CD4-positive, alpha-beta T cell (primary cell): ENCODE results near the gene TMEM51. TPM values are rescaled to one million over a fixed set of nuclear protein-coding genes. Genes with fewer than 3 reads are reported as not detected.

Experiments used
- ATAC-seq: fragments of 200-7000 bp; cut with Tn5 transposase; one replicate; pipeline ENCODE4 v1.10.0; 2022; ENCODE audit warnings: mild to moderate bottlenecking; ENCODE audit not compliant: poor library complexity
- CTCF ChIA-PET: fragments of 350-600 bp; sonication (Branson Sonifier 250); formaldehyde crosslinking; loops from one replicate; lab custom pipeline; 2021; ENCODE audit warnings: antibody characterized with exemption, inconsistent platforms; lab: Charles Lee
- POLR2A ChIA-PET: fragments of 350-600 bp; sonication (Branson Sonifier 250); formaldehyde crosslinking; loops from one replicate; lab custom pipeline; 2021; ENCODE audit warnings: antibody characterized with exemption, inconsistent platforms; lab: Charles Lee
- DNase-seq, 14 experiments: peaks; one replicate each; pipeline ENCODE4 v3.0.0-alpha.2; 2013 to 2020; ENCODE audit warnings: mixed read lengths in 2 of 14
- H3K27ac ChIP-seq, 2 donors: one replicate each; pipeline versions ENCODE4 v1.5.1 to v1.7.0; 2013; ENCODE audit warnings: low read length in 2 of 2, low read depth in 1 of 2, mild to moderate bottlenecking in 1 of 2
- H3K27me3 ChIP-seq, 2 experiments: 1 replicate in 1 of 2; 2 replicates in 1 of 2; pipeline versions ENCODE4 v1.6.1 to v1.7.0; 2013; ENCODE audit warnings: low read length in 2 of 2, control low read depth in 1 of 2, mild to moderate bottlenecking in 1 of 2, moderate library complexity in 1 of 2; ENCODE audit not compliant: insufficient read depth in 2 of 2, control insufficient read depth in 1 of 2
- H3K36me3 ChIP-seq: one replicate; pipeline ENCODE4 v1.6.1; 2013; ENCODE audit warnings: low read length, control low read depth; ENCODE audit not compliant: insufficient read depth
- H3K4me1 ChIP-seq: one replicate; pipeline ENCODE4 v1.6.1; 2013; ENCODE audit warnings: low read length, control low read depth; ENCODE audit not compliant: insufficient read depth
- H3K4me3 ChIP-seq: one replicate; pipeline ENCODE4 v1.5.1; 2013; ENCODE audit warnings: mild to moderate bottlenecking, low read length, moderate library complexity
- H3K9me3 ChIP-seq, 2 experiments: 1 replicate in 1 of 2; 2 replicates in 1 of 2; pipeline versions ENCODE4 v1.6.1 to v1.7.0; 2013; ENCODE audit warnings: low read length in 2 of 2, mild to moderate bottlenecking in 2 of 2, control low read depth in 1 of 2, moderate library complexity in 1 of 2; ENCODE audit not compliant: control insufficient read depth in 1 of 2, insufficient read depth in 1 of 2
- H3K27ac Mint-ChIP-seq: one replicate; pipeline ENCODE4 v1.8.0; 2020; ENCODE audit warnings: mixed read lengths
- H3K27me3 Mint-ChIP-seq: one replicate; pipeline ENCODE4 v1.8.0; 2021; ENCODE audit warnings: mixed read lengths
- H3K36me3 Mint-ChIP-seq: one replicate; pipeline ENCODE4 v1.8.0; 2021; ENCODE audit warnings: low read depth, mixed read lengths
- H3K4me1 Mint-ChIP-seq: one replicate; pipeline ENCODE4 v1.8.0; 2021; ENCODE audit warnings: low read depth, mixed read lengths
- H3K4me3 Mint-ChIP-seq: one replicate; pipeline ENCODE4 v1.8.0; 2020; ENCODE audit warnings: mild to moderate bottlenecking, mixed read lengths
- H3K9me3 Mint-ChIP-seq: one replicate; pipeline ENCODE4 v1.8.0; 2020; ENCODE audit warnings: mixed read lengths
- intact Hi-C, 2 experiments: fragments of 100-400 bp; cut with DNase I in 1 of 2; cut with micrococcal nuclease in 1 of 2; formaldehyde crosslinking; loops; one replicate each; pipeline versions ENCODE4 v1.15.1 to v1.9.0; 2023 to 2025; cut with DNase I, micrococcal nuclease
- total RNA-seq, 174 experiments: library from RNA in 2 of 174; stranded (reverse) in 2 of 174; gene quantifications; one replicate each; pipeline ENCODE4 v1.2.3 and lab custom pipeline; 2021 to 2026
- TF ChIP-seq, protein P1 (sequence below): fragments of 200-600 bp; IDR thresholded peaks from one replicate; pipeline ENCODE4 v1.8.0; 2022; ENCODE audit warnings: antibody characterized with exemption, mild to moderate bottlenecking

TMEM51 gene
- total RNA-seq, 2 experiments from 2014 or later: not detected

DNA sequence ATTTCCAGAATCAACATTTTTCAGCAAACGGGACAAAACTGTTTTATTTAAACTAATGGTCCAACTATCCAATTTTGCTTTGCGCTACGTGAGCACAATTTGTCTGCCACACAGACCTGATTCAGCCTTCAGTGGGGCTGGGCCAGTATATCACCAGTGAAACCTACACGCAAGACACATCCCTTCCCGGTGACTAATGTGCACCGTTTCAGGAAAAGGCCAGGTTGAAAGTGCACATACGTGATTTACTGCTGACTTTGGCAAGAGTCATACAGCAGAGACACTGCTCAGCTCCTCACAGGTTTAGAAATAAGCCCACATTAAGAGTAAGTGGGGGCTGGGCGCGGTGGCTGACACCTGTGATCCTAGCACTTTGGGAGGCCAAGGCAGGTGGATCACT is 5.1 kb upstream of the TMEM51 start:
- no peaks in the 10 kb centered on the region for H3K36me3 Mint-ChIP-seq
- no peaks in the 10 kb centered on the region for H3K4me1 Mint-ChIP-seq
- H3K27ac Mint-ChIP-seq: no peak overlapping the region
- Histone ChIP-seq H3K36me3 (no peaks in the 10 kb centered on the region), H3K27me3 (peaks cover 39 to 43% of the 10 kb centered on the region in 2 experiments), H3K9me3 (peaks cover 0 to 5% of the 10 kb centered on the region in 2 experiments), H3K27ac (no peak overlapping the region), H3K4me3 (no peak overlapping the region), H3K4me1 (peaks cover 10% of the 10 kb centered on the region)
- intact Hi-C loops: no loop called here
- peaks cover 75% of the 10 kb centered on the region for H3K27me3 Mint-ChIP-seq
- TF ChIP-seq, protein P1, sequence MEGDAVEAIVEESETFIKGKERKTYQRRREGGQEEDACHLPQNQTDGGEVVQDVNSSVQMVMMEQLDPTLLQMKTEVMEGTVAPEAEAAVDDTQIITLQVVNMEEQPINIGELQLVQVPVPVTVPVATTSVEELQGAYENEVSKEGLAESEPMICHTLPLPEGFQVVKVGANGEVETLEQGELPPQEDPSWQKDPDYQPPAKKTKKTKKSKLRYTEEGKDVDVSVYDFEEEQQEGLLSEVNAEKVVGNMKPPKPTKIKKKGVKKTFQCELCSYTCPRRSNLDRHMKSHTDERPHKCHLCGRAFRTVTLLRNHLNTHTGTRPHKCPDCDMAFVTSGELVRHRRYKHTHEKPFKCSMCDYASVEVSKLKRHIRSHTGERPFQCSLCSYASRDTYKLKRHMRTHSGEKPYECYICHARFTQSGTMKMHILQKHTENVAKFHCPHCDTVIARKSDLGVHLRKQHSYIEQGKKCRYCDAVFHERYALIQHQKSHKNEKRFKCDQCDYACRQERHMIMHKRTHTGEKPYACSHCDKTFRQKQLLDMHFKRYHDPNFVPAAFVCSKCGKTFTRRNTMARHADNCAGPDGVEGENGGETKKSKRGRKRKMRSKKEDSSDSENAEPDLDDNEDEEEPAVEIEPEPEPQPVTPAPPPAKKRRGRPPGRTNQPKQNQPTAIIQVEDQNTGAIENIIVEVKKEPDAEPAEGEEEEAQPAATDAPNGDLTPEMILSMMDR: no peak
- CTCF ChIA-PET: no interaction called here
- ATAC-seq (no peak), DNase-seq (no peak)
- POLR2A ChIA-PET: no interaction called here
- no peak overlapping the region for H3K4me3 Mint-ChIP-seq
- no peaks in the 10 kb centered on the region for H3K9me3 Mint-ChIP-seq

GRCh38 chr1:15148941-15149340 is 4.6 kb upstream of the TMEM51 start:
- H3K27ac Mint-ChIP-seq: no peak overlapping the region
- Histone ChIP-seq H3K4me3 (no peak overlapping the region), H3K9me3 (peaks cover 0 to 5% of the 10 kb centered on the region in 2 experiments), H3K27ac (no peak overlapping the region), H3K4me1 (peaks cover 10% of the 10 kb centered on the region), H3K36me3 (no peaks in the 10 kb centered on the region), H3K27me3 (peaks cover 39 to 45% of the 10 kb centered on the region in 2 experiments)
- no peaks in the 10 kb centered on the region for H3K36me3 Mint-ChIP-seq
- CTCF ChIA-PET: no interaction called here
- DNase-seq: no peak
- POLR2A ChIA-PET: no interaction called here
- intact Hi-C loops: no loop called here
- H3K9me3 Mint-ChIP-seq: no peaks in the 10 kb centered on the region
- TF ChIP-seq, protein P1: no peak
- ATAC-seq: no peak
- H3K4me3 Mint-ChIP-seq: no peak overlapping the region
- H3K27me3 Mint-ChIP-seq: peaks cover 75% of the 10 kb centered on the region
- no peaks in the 10 kb centered on the region for H3K4me1 Mint-ChIP-seq

DNA sequence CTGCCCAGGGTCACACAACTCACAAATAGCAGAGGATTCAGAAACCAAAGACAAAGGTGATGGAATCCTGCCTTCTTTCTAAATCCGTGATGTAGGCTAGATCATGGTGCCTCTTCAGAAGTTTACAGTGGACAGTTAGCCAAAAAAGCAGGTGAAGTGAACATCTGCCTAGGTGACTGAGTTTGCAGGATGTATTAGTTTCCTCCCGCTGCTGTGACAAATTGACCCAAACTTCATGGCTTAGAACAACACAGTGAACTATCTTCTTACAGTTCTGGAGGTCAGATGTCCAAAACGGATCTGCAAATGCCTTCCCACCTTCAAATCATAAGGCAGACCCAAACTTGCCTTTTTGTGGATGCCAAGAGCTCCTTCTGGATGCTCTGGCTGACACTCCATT is 3.2 kb upstream of the TMEM51 start:
- Mint-ChIP-seq H3K27ac (no peak overlapping the region), H3K36me3 (no peaks in the 10 kb centered on the region), H3K4me3 (no peak overlapping the region), H3K27me3 (peaks cover 75% of the 10 kb centered on the region), H3K4me1 (peaks cover 7% of the 10 kb centered on the region), H3K9me3 (no peaks in the 10 kb centered on the region)
- Histone ChIP-seq H3K27ac (no peak overlapping the region), H3K4me1 (peaks cover 17% of the 10 kb centered on the region), H3K4me3 (no peak overlapping the region), H3K9me3 (peaks cover 0 to 8% of the 10 kb centered on the region in 2 experiments), H3K36me3 (no peaks in the 10 kb centered on the region), H3K27me3 (peaks cover 38 to 59% of the 10 kb centered on the region in 2 experiments)
- no peak for ATAC-seq
- POLR2A ChIA-PET: no interaction called here
- CTCF ChIA-PET: interaction anchor here (1.1 kb wide), 1 partner anchor 22 kb away, joined by 3 read pairs; no protein-coding TSS in a partner anchor
- intact Hi-C loops: no loop called here
- TF ChIP-seq, protein P1: no peak
- no peak for DNase-seq
